Astrocyte of the cerebellum (primary cell): ENCODE measurements around the gene RABEP1.

ENCODE experiments used
- DNase-seq: peaks from one replicate; pipeline ENCODE4 v3.0.0-alpha.2; 2011; ENCODE audit warnings: low read depth
- H3K4me3 ChIP-seq: 2 replicates; pipeline ENCODE4 v1.5.1; 2011; ENCODE audit warnings: mild to moderate bottlenecking, low read depth, low read length, moderate library complexity
- in situ Hi-C: cut with HindIII; loops from 2 replicates; pipeline ENCODE4 v1.10.0; 2017; ENCODE audit warnings: low sequenced_read_pairs
- TF ChIP-seq, protein P1 (sequence below): IDR thresholded peaks from 2 replicates; pipeline ENCODE4 v1.5.1; 2012; ENCODE audit warnings: low read length, low read depth, moderate library complexity, mild to moderate bottlenecking; ENCODE audit errors: missing control alignments

RABEP1 gene

GRCh38 chr17:5370411-5370810 is 88.3 kb downstream of the RABEP1 start:
- no peak overlapping the region for H3K4me3 ChIP-seq
- no peak for DNase-seq
- in situ Hi-C loops: no loop called here
- TF ChIP-seq, protein P1, sequence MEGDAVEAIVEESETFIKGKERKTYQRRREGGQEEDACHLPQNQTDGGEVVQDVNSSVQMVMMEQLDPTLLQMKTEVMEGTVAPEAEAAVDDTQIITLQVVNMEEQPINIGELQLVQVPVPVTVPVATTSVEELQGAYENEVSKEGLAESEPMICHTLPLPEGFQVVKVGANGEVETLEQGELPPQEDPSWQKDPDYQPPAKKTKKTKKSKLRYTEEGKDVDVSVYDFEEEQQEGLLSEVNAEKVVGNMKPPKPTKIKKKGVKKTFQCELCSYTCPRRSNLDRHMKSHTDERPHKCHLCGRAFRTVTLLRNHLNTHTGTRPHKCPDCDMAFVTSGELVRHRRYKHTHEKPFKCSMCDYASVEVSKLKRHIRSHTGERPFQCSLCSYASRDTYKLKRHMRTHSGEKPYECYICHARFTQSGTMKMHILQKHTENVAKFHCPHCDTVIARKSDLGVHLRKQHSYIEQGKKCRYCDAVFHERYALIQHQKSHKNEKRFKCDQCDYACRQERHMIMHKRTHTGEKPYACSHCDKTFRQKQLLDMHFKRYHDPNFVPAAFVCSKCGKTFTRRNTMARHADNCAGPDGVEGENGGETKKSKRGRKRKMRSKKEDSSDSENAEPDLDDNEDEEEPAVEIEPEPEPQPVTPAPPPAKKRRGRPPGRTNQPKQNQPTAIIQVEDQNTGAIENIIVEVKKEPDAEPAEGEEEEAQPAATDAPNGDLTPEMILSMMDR: no peak

GRCh38 chr17:5373112-5373511 is 91.0 kb downstream of the RABEP1 start:
- DNase-seq: no peak
- in situ Hi-C loops: no loop called here
- no peak overlapping the region for H3K4me3 ChIP-seq
- TF ChIP-seq, protein P1: no peak

- TF ChIP-seq, protein P1: no peak
- in situ Hi-C loops: no loop called here
- no peak overlapping the region for H3K4me3 ChIP-seq
- DNase-seq: no peak
Observed at GRCh38 chr17:5378566-5379207, 96.6 kb downstream of the RABEP1 start.

DNA sequence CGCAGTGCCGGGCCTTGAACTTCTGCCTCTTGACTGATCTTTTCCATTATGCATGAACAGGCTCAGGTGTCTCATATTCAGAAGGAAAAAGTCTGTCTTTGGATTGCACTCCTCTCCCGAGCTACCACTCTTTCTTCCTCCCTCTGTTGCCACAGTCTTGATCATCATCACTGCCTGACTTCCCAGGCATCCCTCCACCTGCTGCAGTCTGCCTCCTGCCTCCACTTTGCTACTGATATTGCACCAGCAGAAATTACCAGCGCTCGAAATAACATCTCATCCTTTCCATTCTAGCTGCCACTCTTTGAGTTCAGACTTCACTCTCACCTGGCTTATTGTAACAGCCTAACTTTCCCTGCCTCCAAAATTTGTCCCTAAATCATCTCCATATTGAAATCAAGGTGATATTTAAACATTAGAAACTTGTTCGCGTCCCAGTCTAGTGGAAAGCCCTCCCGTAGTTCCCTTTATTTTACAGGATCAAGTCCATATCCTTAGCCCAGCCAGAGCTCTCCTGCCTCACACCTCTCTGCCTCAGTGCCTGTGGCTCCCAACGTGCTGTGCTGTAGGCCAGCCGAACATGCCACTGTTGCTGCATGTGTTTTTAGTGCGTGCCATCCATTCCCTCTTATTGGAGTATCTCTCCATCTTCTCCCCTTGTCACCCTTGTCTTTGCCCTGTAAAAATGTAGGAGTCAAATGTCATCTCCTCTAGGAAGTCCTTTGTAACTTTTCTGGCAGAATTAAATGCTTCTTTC is 97.4 kb downstream of the RABEP1 start:
- TF ChIP-seq, protein P1: no peak
- in situ Hi-C loops: no loop called here
- DNase-seq: no peak
- no peak overlapping the region for H3K4me3 ChIP-seq

GRCh38 chr17:5380491-5381135 is 98.5 kb downstream of the RABEP1 start:
- TF ChIP-seq, protein P1: no peak
- in situ Hi-C loops: no loop called here
- no peak overlapping the region for H3K4me3 ChIP-seq
- no peak for DNase-seq

DNA sequence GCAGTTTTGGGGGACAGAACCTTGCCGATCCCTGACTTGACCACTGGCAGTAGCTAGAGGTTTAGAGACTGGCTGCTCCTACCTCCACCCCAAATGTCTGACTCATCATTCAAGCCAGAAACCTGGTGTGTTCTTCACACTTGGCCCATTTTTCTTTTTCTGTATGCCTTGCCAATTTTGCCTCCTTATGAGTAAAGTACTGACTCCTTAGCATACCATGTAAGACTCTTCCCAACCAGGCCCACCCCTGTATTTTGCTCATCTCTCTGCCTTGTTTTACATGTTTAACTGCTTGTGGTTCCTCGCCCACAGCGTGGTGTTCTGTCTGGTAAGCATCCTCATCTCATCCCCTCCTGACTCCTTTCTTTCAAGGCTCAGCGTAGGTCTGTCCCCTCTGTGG is 99.5 kb downstream of the RABEP1 start:
- TF ChIP-seq, protein P1: no peak
- in situ Hi-C loops: no loop called here
- no peak overlapping the region for H3K4me3 ChIP-seq
- peak; percentile 22 for DNase-seq
